NB4 (cell line): ENCODE measurements around the gene GALNT14.

Source experiments
- DNase-seq: peaks from one replicate; pipeline ENCODE4 v3.0.0; 2010; ENCODE audit warnings: low read depth
- H3K4me3 ChIP-seq: one replicate; pipeline ENCODE4 v1.5.1; 2011; ENCODE audit warnings: mild to moderate bottlenecking, low read depth, low read length, moderate library complexity
- MYC ChIP-seq: IDR thresholded peaks from 2 replicates; pipeline ENCODE4 v1.6.1; 2011; ENCODE audit warnings: low read depth, low read length
- POLR2A ChIP-seq: IDR thresholded peaks from 2 replicates; pipeline ENCODE4 v1.6.1; 2011; ENCODE audit warnings: mild to moderate bottlenecking; ENCODE audit not compliant: insufficient read length; ENCODE audit errors: extremely low read depth
- TF ChIP-seq, protein P1 (sequence below): IDR thresholded peaks from 2 replicates; pipeline ENCODE4 v1.6.1; 2011; ENCODE audit warnings: low read depth, low read length
- TF ChIP-seq, protein P2 (sequence below): IDR thresholded peaks from one replicate; pipeline ENCODE4 v1.5.1; 2012; ENCODE audit warnings: low read depth, low read length

GALNT14 gene

DNA sequence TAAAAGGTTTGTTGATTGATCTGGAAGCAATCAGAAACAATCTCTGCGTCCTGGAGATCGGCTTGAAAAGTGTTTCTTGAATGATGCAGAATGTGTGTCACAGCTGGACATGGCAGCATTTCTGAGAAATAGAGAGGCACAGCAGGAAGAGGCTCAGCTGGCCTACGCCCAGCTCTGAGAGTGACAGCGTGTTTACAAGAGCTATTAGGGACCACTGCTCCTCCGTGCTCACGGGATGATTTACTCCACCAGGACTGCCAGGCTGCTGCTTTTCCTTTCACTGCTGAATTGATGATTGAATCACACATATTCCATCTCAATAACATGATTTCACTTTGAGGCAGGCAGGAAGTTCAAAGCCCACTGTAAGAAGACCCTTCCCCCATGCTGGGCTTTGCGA lies 62.8 kb downstream of the GALNT14 start:
- TF ChIP-seq, protein P1, sequence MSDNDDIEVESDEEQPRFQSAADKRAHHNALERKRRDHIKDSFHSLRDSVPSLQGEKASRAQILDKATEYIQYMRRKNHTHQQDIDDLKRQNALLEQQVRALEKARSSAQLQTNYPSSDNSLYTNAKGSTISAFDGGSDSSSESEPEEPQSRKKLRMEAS, result no peak
- TF ChIP-seq, protein P2, sequence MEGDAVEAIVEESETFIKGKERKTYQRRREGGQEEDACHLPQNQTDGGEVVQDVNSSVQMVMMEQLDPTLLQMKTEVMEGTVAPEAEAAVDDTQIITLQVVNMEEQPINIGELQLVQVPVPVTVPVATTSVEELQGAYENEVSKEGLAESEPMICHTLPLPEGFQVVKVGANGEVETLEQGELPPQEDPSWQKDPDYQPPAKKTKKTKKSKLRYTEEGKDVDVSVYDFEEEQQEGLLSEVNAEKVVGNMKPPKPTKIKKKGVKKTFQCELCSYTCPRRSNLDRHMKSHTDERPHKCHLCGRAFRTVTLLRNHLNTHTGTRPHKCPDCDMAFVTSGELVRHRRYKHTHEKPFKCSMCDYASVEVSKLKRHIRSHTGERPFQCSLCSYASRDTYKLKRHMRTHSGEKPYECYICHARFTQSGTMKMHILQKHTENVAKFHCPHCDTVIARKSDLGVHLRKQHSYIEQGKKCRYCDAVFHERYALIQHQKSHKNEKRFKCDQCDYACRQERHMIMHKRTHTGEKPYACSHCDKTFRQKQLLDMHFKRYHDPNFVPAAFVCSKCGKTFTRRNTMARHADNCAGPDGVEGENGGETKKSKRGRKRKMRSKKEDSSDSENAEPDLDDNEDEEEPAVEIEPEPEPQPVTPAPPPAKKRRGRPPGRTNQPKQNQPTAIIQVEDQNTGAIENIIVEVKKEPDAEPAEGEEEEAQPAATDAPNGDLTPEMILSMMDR, result no peak
- TF ChIP-seq MYC (no peak), POLR2A (no peak)
- no peak overlapping the region for H3K4me3 ChIP-seq
- no peak for DNase-seq

DNA sequence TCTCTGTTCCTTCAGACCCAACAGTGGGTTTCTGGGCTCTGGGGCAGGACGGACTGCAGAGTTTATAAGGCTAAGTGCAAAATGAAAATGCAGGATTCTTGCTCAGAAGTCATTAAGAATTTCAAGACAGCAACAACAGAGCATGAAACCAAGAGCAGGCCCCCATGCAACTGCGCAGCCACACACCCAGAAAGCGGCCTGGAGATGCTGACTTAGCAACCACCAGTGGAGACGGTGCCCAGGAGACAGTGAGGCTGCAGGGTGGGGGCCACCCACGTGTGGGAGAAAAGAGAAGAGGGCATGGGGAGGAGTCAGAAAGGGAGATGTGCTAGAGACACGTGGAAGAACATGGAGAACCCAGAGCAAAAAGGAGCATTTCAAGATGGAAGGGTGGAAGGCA lies 66.5 kb downstream of the GALNT14 start:
- no peak for TF ChIP-seq POLR2A
- no peak for TF ChIP-seq MYC
- TF ChIP-seq, protein P2, result no peak
- TF ChIP-seq, protein P1, result no peak
- no peak for DNase-seq
- H3K4me3 ChIP-seq, result no peak overlapping the region

DNA sequence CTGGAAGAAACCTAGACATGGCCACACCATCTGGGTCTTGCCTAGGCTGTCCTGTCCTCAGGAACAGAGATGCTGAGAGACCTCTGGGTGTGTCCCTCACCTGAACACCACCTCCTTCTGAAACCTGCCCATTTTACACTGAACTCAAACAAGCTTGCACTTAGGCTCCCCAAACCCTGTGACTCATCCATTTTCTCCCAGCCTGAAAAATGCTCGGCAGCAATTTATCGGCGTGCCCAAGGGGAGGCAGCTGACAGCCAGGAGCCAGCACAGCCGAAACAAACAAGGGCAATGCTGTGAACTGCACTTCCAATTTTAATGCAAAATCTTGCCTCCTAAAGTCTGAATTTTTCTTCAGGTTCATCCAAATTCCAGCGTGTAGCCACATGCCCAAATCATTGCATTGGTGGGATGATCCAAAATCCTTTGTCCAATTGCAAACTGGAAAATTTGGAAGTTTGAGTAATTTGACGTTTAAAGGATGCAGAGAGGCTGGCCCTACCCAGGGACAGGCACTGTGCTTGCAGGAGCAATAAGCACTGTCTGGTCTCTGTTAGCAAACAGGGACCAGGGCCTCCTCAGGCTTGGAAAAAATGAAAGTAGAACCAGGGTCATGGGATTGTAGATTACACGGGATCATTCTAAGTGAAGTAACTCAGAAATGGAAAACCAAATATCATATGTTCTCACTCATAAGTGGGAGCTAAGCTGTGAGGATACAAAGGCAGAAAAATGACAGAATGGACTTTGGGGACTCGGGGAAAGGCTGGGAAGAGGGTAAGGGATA lies 67.7 kb downstream of the GALNT14 start:
- H3K4me3 ChIP-seq, result no peak overlapping the region
- DNase-seq, result no peak
- no peak for TF ChIP-seq POLR2A
- TF ChIP-seq MYC, result no peak
- TF ChIP-seq, protein P2, result no peak
- TF ChIP-seq, protein P1, result no peak

DNA sequence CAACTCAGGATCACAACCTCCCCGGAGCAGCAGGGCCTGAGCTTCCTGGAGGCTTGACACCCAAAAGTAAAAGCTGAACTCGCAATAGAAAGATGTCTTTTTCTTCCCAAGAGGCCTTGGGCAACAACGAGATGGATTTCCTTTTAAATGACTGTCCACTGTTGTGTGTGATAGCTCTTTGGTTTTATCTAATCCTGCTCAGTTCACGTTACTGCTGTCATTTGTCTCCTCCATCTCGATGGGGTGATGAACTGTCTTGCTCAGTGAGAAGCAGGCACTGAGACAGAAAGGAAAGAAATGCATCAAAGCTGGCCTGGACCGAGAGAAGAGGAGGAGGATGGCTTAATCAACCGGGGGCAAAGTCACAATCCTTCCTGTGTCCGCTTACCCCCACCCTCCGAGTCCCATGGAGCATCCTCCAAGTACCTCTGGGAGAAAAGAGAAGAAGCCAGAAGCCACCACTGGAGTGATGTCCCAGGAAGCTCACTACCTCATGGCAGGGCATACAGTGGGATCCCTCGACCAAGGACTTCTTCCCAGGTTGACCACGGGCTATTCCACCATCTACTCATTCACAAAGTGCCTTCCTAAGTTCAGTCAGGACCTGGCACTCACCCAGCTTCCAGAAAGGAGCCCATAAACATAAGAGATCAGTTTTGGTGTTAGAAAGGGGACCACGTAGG lies 68.5 kb downstream of the GALNT14 start:
- no peak for DNase-seq
- TF ChIP-seq, protein P1, result no peak
- TF ChIP-seq MYC (no peak), POLR2A (no peak)
- TF ChIP-seq, protein P2, result no peak
- no peak overlapping the region for H3K4me3 ChIP-seq

DNA sequence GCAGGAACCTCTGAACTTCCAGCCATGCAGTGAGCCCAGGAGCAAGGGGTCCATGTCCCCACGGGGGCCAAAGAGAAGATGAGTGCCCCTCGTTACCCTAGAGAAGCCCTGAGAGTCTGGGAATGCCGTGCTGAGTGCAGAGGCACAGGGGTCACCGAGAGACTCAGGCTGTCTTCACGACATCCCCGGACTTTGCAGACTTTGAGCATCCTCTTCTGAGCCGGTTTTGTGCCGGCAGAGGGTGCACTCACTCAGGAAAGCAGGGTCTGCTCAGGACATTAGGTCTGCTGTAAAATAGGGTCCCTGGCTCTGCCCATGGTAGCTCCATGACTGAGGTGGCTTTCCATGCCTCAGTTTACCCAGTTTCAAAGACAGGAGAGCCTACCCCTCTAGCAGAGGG lies 71.0 kb downstream of the GALNT14 start:
- TF ChIP-seq, protein P1, result no peak
- no peak for DNase-seq
- no peak overlapping the region for H3K4me3 ChIP-seq

DNA sequence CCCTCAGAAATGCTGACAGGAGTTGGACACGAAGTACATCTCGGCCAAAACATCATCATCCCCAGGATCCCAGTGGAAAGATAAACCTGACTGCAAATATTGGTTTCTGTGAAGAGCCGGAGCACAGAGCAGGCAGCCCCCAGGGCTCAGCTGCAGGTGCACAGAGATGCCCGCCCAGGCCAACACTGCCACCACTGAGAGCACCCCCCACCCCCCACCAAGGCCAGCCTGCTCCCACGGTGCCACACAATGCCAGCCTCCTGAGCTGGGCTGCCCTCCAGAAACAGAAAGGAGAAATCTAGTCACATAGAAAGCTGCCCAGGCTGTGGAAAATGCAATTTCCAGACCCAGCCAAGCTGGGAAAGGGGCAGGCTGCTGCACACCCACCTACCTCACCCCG lies 71.7 kb downstream of the GALNT14 start:
- no peak for TF ChIP-seq MYC
- TF ChIP-seq, protein P2, result no peak
- TF ChIP-seq, protein P1, result no peak
- no peak for TF ChIP-seq POLR2A
- DNase-seq, result no peak
- H3K4me3 ChIP-seq, result no peak overlapping the region
